H1 (cell line): Measurements from ENCODE around the gene MYO5B. TPM values are rescaled to one million over a fixed set of nuclear protein-coding genes. Genes with fewer than 3 reads are reported as not detected.

ENCODE experiments used
- CTCF ChIA-PET: fragments of 300-600 bp; sonication (Branson Sonifier 250); formaldehyde crosslinking; loops from one replicate; lab custom pipeline; 2021; ENCODE audit not compliant: partially characterized antibody; lab: Charles Lee
- POLR2A ChIA-PET: fragments of 300-600 bp; sonication (Branson Sonifier 250); formaldehyde crosslinking; loops from one replicate; lab custom pipeline; 2021; ENCODE audit warnings: inconsistent platforms; ENCODE audit not compliant: partially characterized antibody; lab: Charles Lee
- DNase-seq, 2 experiments: peaks; one replicate each; pipeline versions ENCODE4 v3.0.0 to v3.0.0-alpha.2; 2010 to 2022; ENCODE audit warnings: low spot score in 2 of 2, low read depth in 1 of 2, mixed read lengths in 1 of 2
- FAIRE-seq: peaks from 2 replicates; lab custom pipeline; 2011; peaks lifted over from hg19 to GRCh38; lab: Jason Lieb, UNC
- H2AFZ ChIP-seq: 2 replicates; pipeline ENCODE4 v1.8.1; 2012; ENCODE audit warnings: low read length, inconsistent platforms
- H2AK5ac ChIP-seq: 2 replicates; pipeline ENCODE4 v1.6.1; 2013; ENCODE audit warnings: low read depth, low read length
- H2BK120ac ChIP-seq: replicated peaks from 2 replicates; pipeline ENCODE3; 2013; ENCODE audit warnings: low read depth, low read length, inconsistent platforms
- H2BK12ac ChIP-seq: 2 replicates; pipeline ENCODE4 v1.6.1; 2013; ENCODE audit warnings: low read depth, low read length
- H2BK15ac ChIP-seq: 2 replicates; pipeline ENCODE4 v1.6.1; 2013; ENCODE audit warnings: low read length
- H2BK20ac ChIP-seq: 2 replicates; pipeline ENCODE4 v1.6.1; 2013; ENCODE audit warnings: low read length
- H2BK5ac ChIP-seq: 2 replicates; pipeline ENCODE4 v1.6.1; 2013; ENCODE audit warnings: low read depth, low read length
- H3K14ac ChIP-seq: 2 replicates; pipeline ENCODE4 v1.6.1; 2013; ENCODE audit warnings: inconsistent platforms; ENCODE audit not compliant: insufficient read length
- H3K18ac ChIP-seq: 2 replicates; pipeline ENCODE4 v1.6.1; 2013; ENCODE audit warnings: low read length; ENCODE audit errors: extremely low read depth
- H3K23ac ChIP-seq: 2 replicates; pipeline ENCODE4 v1.6.1; 2013; ENCODE audit warnings: inconsistent platforms; ENCODE audit not compliant: insufficient read length
- H3K23me2 ChIP-seq: 2 replicates; pipeline ENCODE4 v1.6.1; 2013; ENCODE audit warnings: low read depth, low read length
- H3K27ac ChIP-seq: 2 replicates; pipeline ENCODE4 v1.6.1; 2011; ENCODE audit warnings: low read depth, low read length, inconsistent platforms
- H3K27me3 ChIP-seq, 4 experiments: replicated peaks in 1 of 4; 1 replicate in 1 of 4; 2 replicates in 3 of 4; pipeline versions ENCODE4 v1.6.1 to v1.8.1; 2011 to 2013; ENCODE audit warnings: low read length in 3 of 4, mild to moderate bottlenecking in 3 of 4, inconsistent platforms in 2 of 4, mixed read lengths in 2 of 4, moderate library complexity in 1 of 4; ENCODE audit not compliant: control insufficient read depth in 3 of 4, insufficient read depth in 3 of 4; ENCODE audit errors: extremely low read depth in 1 of 4
- H3K36me3 ChIP-seq, 4 experiments: 2 replicates each; pipeline versions ENCODE4 v1.6.1 to v1.8.1; 2011 to 2013; ENCODE audit warnings: mild to moderate bottlenecking in 4 of 4, low read length in 3 of 4, moderate library complexity in 2 of 4, control low read depth in 1 of 4, inconsistent platforms in 1 of 4; ENCODE audit not compliant: insufficient read depth in 4 of 4, control insufficient read depth in 2 of 4
- H3K4ac ChIP-seq: replicated peaks from 2 replicates; pipeline ENCODE3; 2013; ENCODE audit warnings: low read length, low read depth, mixed read lengths, inconsistent platforms; ENCODE audit not compliant: insufficient read length
- H3K4me1 ChIP-seq, 4 experiments: replicated peaks in 1 of 4; 1 replicate in 1 of 4; 2 replicates in 3 of 4; pipeline versions ENCODE4 v1.6.1 to v1.8.1; 2011 to 2013; ENCODE audit warnings: low read length in 3 of 4, inconsistent platforms in 2 of 4, mixed read lengths in 1 of 4; ENCODE audit not compliant: insufficient read depth in 4 of 4, control insufficient read depth in 3 of 4
- H3K4me2 ChIP-seq, 2 experiments: 2 replicates each; pipeline versions ENCODE4 v1.6.1 to v1.8.1; 2011 to 2013; ENCODE audit warnings: low read depth in 2 of 2, low read length in 2 of 2, control low read depth in 1 of 2, inconsistent platforms in 1 of 2, mild to moderate bottlenecking in 1 of 2; ENCODE audit not compliant: insufficient read depth in 1 of 2
- H3K4me3 ChIP-seq, 4 experiments: fragments of 200-600, 300-600 bp in 1 of 4; sonication (generic), shearing (Covaris generic), sonication (Bioruptor Twin) in 1 of 4; 2 replicates each; pipeline versions ENCODE4 v1.5.1 to v1.8.1; 2011 to 2016; ENCODE audit warnings: low read length in 4 of 4, low read depth in 3 of 4, control low read depth in 2 of 4, inconsistent platforms in 2 of 4, mild to moderate bottlenecking in 2 of 4, mixed read lengths in 1 of 4, moderate library complexity in 1 of 4; ENCODE audit not compliant: insufficient read depth in 2 of 4; ENCODE audit errors: extremely low read depth in 1 of 4
- H3K56ac ChIP-seq: replicated peaks from 2 replicates; pipeline ENCODE3; 2013; ENCODE audit warnings: low read depth, mild to moderate bottlenecking, mixed read lengths, low read length, inconsistent platforms; ENCODE audit not compliant: insufficient read length
- H3K79me1 ChIP-seq: 2 replicates; pipeline ENCODE4 v1.6.1; 2013; ENCODE audit warnings: low read depth, low read length, control low read depth
- H3K79me2 ChIP-seq, 2 experiments: 2 replicates each; pipeline versions ENCODE4 v1.6.1 to v1.8.1; 2012 to 2013; ENCODE audit warnings: low read length in 2 of 2, mild to moderate bottlenecking in 2 of 2, inconsistent platforms in 1 of 2; ENCODE audit not compliant: insufficient read depth in 2 of 2, control insufficient read depth in 1 of 2
- H3K9ac ChIP-seq, 4 experiments: replicated peaks in 1 of 4; 1 replicate in 1 of 4; 2 replicates in 3 of 4; pipeline versions ENCODE4 v1.6.1 to v1.8.1; 2011 to 2013; ENCODE audit warnings: low read depth in 3 of 4, low read length in 3 of 4, control low read depth in 2 of 4, mild to moderate bottlenecking in 2 of 4, moderate library complexity in 2 of 4, inconsistent platforms in 1 of 4; ENCODE audit errors: extremely low read depth in 1 of 4
- H3K9me3 ChIP-seq, 2 experiments: 2 replicates each; pipeline versions ENCODE4 v1.6.1 to v1.8.1; 2012 to 2013; ENCODE audit warnings: mild to moderate bottlenecking in 2 of 2, moderate library complexity in 2 of 2, control low read depth in 1 of 2, inconsistent platforms in 1 of 2, low read depth in 1 of 2, low read length in 1 of 2, mixed read lengths in 1 of 2; ENCODE audit not compliant: insufficient read depth in 2 of 2
- H4K20me1 ChIP-seq, 2 experiments: replicated peaks in 1 of 2; 2 replicates each; pipeline versions ENCODE3 to v1.8.1; 2011 to 2013; ENCODE audit warnings: inconsistent platforms in 2 of 2, low read length in 2 of 2, mild to moderate bottlenecking in 1 of 2; ENCODE audit not compliant: insufficient read depth in 2 of 2, control insufficient read depth in 1 of 2
- H4K5ac ChIP-seq: 2 replicates; pipeline ENCODE4 v1.6.1; 2013; ENCODE audit warnings: low read length, low read depth, mixed read lengths, inconsistent platforms; ENCODE audit not compliant: insufficient read length
- H4K8ac ChIP-seq: 2 replicates; pipeline ENCODE4 v1.8.0; 2013; ENCODE audit warnings: mild to moderate bottlenecking, moderate library complexity, low read length, inconsistent platforms; ENCODE audit not compliant: insufficient read depth; ENCODE audit errors: extremely low read depth
- H4K91ac ChIP-seq: replicated peaks from 2 replicates; pipeline ENCODE3; 2013; ENCODE audit warnings: low read length, mixed read lengths, inconsistent platforms; ENCODE audit not compliant: insufficient read length
- EP300 ChIP-seq, 2 experiments: IDR thresholded peaks; 1 replicate in 1 of 2; 2 replicates in 1 of 2; pipeline ENCODE4 v1.6.1; 2011 to 2012; ENCODE audit warnings: low read depth in 2 of 2, low read length in 2 of 2, mild to moderate bottlenecking in 2 of 2, borderline replicate concordance in 1 of 2, inconsistent platforms in 1 of 2, moderate library complexity in 1 of 2
- HDAC2 ChIP-seq, 2 experiments: fragments of 300-600 bp in 1 of 2; sonication (generic) in 1 of 2; IDR thresholded peaks; 2 replicates each; pipeline ENCODE4 v1.6.1; 2011 to 2012; ENCODE audit warnings: low read depth in 2 of 2, low read length in 2 of 2, mild to moderate bottlenecking in 2 of 2, moderate library complexity in 2 of 2, borderline replicate concordance in 1 of 2, inconsistent platforms in 1 of 2
- WGBS, 2 experiments: shearing (Covaris generic) in 1 of 2; methylation state at CpG; one replicate each; pipeline versions ENCODE4 v1.1.6 to v1.1.7; 2013 to 2015; ENCODE audit warnings: low lambda C conversion rate in 2 of 2, mixed read lengths in 2 of 2, inconsistent platforms in 1 of 2, low coverage in 1 of 2, missing lambda C conversion rate in 1 of 2; ENCODE audit not compliant: insufficient replicate concordance in 2 of 2, insufficient coverage in 1 of 2, insufficient read length in 1 of 2; ENCODE audit errors: extremely low coverage in 1 of 2, missing lambda C conversion rate in 1 of 2; 5-methylcytosine and 5-hydroxymethylcytosine counted together
- polyA plus RNA-seq, 7 experiments: library from polyadenylated mRNA; depleted of rRNA in 3 of 7; stranded (reverse) in 5 of 7; unstranded in 2 of 7; fragments of >200 nt in 5 of 7; fragments of 200-250 nt in 2 of 7; gene quantifications; 1 replicate in 5 of 7; 2 replicates in 1 of 7; 4 replicates in 1 of 7; pipeline versions ENCODE4 v1.2.1 to v1.2.3, GENCODE V29; 2011 to 2013; ENCODE audit warnings: missing spikeins in 2 of 7, mixed read lengths in 2 of 7
- total RNA-seq: library from RNA; stranded (reverse); fragmentation: NEBNext Ultra II Directional; extraction: Animal tissue kit (Norgen Biotek cat#: 25700); gene quantifications from 2 replicates; pipeline ENCODE4 v1.2.1, GENCODE V29; 2021

MYO5B gene
- total and polyA plus RNA-seq, 2 of the 8 experiments (the other 6 are each of a cell fraction or from before 2014, with no cell fraction given), result 6.4 to 7.7 TPM

GRCh38 chr18:49838381-49838780 is 356.6 kb downstream of the MYO5B start:
- Histone ChIP-seq H3K9ac (no peak overlapping the region), H4K91ac (no peak overlapping the region), H2BK5ac (no peak overlapping the region), H2BK12ac (no peak overlapping the region), H3K4me2 (no peak overlapping the region), H3K4ac (no peak overlapping the region), H3K79me2 (no peaks in the 10 kb centered on the region), H3K79me1 (no peaks in the 10 kb centered on the region), H4K8ac (no peak overlapping the region), H2BK15ac (no peak overlapping the region), H3K14ac (no peak overlapping the region), H3K56ac (no peak overlapping the region), H2BK20ac (no peak overlapping the region), H2AFZ (no peak overlapping the region), H4K5ac (no peak overlapping the region), H3K4me3 (no peak overlapping the region), H2BK120ac (no peak overlapping the region), H3K18ac (no peak overlapping the region), H3K9me3 (no peaks in the 10 kb centered on the region), H3K23ac (no peak overlapping the region), H2AK5ac (no peak overlapping the region), H3K27ac (no peak overlapping the region), H3K27me3 (no peaks in the 10 kb centered on the region), H3K23me2 (no peaks in the 10 kb centered on the region), H4K20me1 (no peaks in the 10 kb centered on the region), H3K36me3 (no peaks in the 10 kb centered on the region; a peak in 1 of 8 replicates), H3K4me1 (no peaks in the 10 kb centered on the region)
- FAIRE-seq (no peak), DNase-seq (no peak)
- POLR2A ChIA-PET, result no interaction called here
- WGBS, 2 experiments, result 90% methylated on average over 4 of the region's 4 CpGs; no CpG with 5 or more reads in 1 of the 2 experiments
- CTCF ChIA-PET, result interaction anchor here (1.4 to 1.6 kb wide), 2 partner anchors 21 to 224 kb away, joined by 3 read pairs; no protein-coding TSS in a partner anchor
- TF ChIP-seq HDAC2 (IDR thresholded peaks at IDR 0.05; ENCODE audit: borderline replicate concordance in 1 of 2, low read depth in 2 of 2, low read length in 2 of 2) (no peak), EP300 (IDR thresholded peaks at IDR 0.05; ENCODE audit: borderline replicate concordance in 1 of 2, low read depth in 2 of 2, low read length in 2 of 2) (no peak)
